K562 (cell line): Measurements from ENCODE around the gene CELSR2. TPM values are rescaled to one million over a fixed set of nuclear protein-coding genes. Genes with fewer than 3 reads are reported as not detected.

Source experiments
- GTF3C2 ChIP-seq: IDR thresholded peaks from 3 replicates; pipeline ENCODE4 v1.6.1; 2011; ENCODE audit warnings: borderline replicate concordance, mild to moderate bottlenecking, moderate library complexity; ENCODE audit not compliant: insufficient read length; ENCODE audit errors: extremely low read depth
- HINFP ChIP-seq: fragments of 450-650 bp; conservative IDR thresholded peaks from 2 replicates; pipeline ENCODE4 v1.6.1; 2016; ENCODE audit warnings: missing genetic modification characterization, low read depth, mild to moderate bottlenecking, control low read depth, missing compliant biosample characterization
- RFX7 ChIP-seq: fragments of 250-450 bp; sonication (Bioruptor Pico); IDR thresholded peaks from 2 replicates; pipeline ENCODE4 v1.5.1; 2021; ENCODE audit warnings: mild to moderate bottlenecking
- ZNF444 ChIP-seq: fragments of 250-450 bp; sonication (Bioruptor Pico); IDR thresholded peaks from 2 replicates; pipeline ENCODE4 v1.4.0; 2020; ENCODE audit warnings: mild to moderate bottlenecking, moderate library complexity
- ZZZ3 ChIP-seq: fragments of 450-650 bp; IDR thresholded peaks from 2 replicates; pipeline ENCODE4 v1.6.1; 2016; ENCODE audit warnings: antibody characterized with exemption, mild to moderate bottlenecking, moderate library complexity
- polyA plus RNA-seq, 8 experiments: library from polyadenylated mRNA; depleted of rRNA in 4 of 8; stranded (reverse) in 5 of 8; unstranded in 3 of 8; fragments of >200 nt; fragmentation: Nextera tagmentation in 2 of 8; fragmentation: Illumina TruSeq in 1 of 8; extraction: Ambion mirVana in 2 of 8; extraction: Trizol in 1 of 8; gene quantifications; 2 replicates each; pipeline versions ENCODE4 v1.2.1 to v1.2.3, GENCODE V29; 2011 to 2014; ENCODE audit warnings: inconsistent platforms in 1 of 8, missing spikeins in 1 of 8
- total RNA-seq, 7 experiments: library from RNA; depleted of rRNA in 6 of 7; stranded (reverse); fragments of >200 nt in 6 of 7; fragmentation: Illumina TruSeq in 2 of 7; extraction: Trizol in 2 of 7; gene quantifications; 2 replicates each; pipeline versions ENCODE4 v1.2.1 to v1.2.3, GENCODE V29; 2011 to 2021; ENCODE audit warnings: low replicate concordance in 1 of 7
- TF ChIP-seq, protein P1 (sequence below): fragments of 450-650 bp; formaldehyde crosslinking; IDR thresholded peaks from 2 replicates; pipeline ENCODE4 v1.4.0; 2020; ENCODE audit warnings: mild to moderate bottlenecking

The CELSR2 gene
- total and polyA plus RNA-seq, 9 of the 15 experiments (the other 6 are each of a cell fraction or from before 2014, with no cell fraction given): 0.31 to 21.9 (median 4.2) TPM

GRCh38 chr1:109231066-109231465 lies 18.3 kb upstream of the CELSR2 start (continued):
- no peak for TF ChIP-seq HINFP (tag)
- TF ChIP-seq, protein P1, sequence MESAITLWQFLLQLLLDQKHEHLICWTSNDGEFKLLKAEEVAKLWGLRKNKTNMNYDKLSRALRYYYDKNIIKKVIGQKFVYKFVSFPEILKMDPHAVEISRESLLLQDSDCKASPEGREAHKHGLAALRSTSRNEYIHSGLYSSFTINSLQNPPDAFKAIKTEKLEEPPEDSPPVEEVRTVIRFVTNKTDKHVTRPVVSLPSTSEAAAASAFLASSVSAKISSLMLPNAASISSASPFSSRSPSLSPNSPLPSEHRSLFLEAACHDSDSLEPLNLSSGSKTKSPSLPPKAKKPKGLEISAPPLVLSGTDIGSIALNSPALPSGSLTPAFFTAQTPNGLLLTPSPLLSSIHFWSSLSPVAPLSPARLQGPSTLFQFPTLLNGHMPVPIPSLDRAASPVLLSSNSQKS: no peak
- TF ChIP-seq RFX7: no peak
- TF ChIP-seq ZZZ3: no peak
- no peak for TF ChIP-seq ZNF444 (CRISPR knock-in tag)
- TF ChIP-seq GTF3C2: no peak
